ENCODE measurements around the gene TCP1. TPM values are rescaled to one million over a fixed set of nuclear protein-coding genes. Genes with fewer than 3 reads are reported as not detected.
"Not testable (repeated sequence)": the region's sequence is repeated elsewhere in the genome, so short reads cannot be mapped to it uniquely, and the experiment has no call there.

TCP1 gene
- total and polyA plus RNA-seq, 2 donors from 2014 or later = 121 to 130 TPM

- Histone ChIP-seq H3K9ac (ENCODE audit: low read length in 3 of 3) (no peak overlapping the region), H3K4me1 (ENCODE audit: control insufficient read depth in 2 of 3, insufficient read depth in 2 of 3, low read depth in 1 of 3, low read length in 3 of 3) (no peaks in the 10 kb centered on the region), H3K27ac (ENCODE audit: low read depth in 2 of 2, low read length in 2 of 2) (no peak overlapping the region), H3K36me3 (ENCODE audit: control insufficient read depth in 2 of 3, insufficient read depth in 3 of 3, low read length in 3 of 3) (no peaks in the 10 kb centered on the region), H3K27me3 (ENCODE audit: control insufficient read depth, insufficient read depth, low read length) (no peaks in the 10 kb centered on the region), H3K9me3 (ENCODE audit: control insufficient read depth in 2 of 3, insufficient read depth in 1 of 3, low read length in 3 of 3) (no peaks in the 10 kb centered on the region), H3K4me3 (ENCODE audit: low read length in 3 of 3) (no peak overlapping the region)
- no peak for FAIRE-seq
- TF ChIP-seq, protein P1, sequence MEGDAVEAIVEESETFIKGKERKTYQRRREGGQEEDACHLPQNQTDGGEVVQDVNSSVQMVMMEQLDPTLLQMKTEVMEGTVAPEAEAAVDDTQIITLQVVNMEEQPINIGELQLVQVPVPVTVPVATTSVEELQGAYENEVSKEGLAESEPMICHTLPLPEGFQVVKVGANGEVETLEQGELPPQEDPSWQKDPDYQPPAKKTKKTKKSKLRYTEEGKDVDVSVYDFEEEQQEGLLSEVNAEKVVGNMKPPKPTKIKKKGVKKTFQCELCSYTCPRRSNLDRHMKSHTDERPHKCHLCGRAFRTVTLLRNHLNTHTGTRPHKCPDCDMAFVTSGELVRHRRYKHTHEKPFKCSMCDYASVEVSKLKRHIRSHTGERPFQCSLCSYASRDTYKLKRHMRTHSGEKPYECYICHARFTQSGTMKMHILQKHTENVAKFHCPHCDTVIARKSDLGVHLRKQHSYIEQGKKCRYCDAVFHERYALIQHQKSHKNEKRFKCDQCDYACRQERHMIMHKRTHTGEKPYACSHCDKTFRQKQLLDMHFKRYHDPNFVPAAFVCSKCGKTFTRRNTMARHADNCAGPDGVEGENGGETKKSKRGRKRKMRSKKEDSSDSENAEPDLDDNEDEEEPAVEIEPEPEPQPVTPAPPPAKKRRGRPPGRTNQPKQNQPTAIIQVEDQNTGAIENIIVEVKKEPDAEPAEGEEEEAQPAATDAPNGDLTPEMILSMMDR (IDR thresholded peaks at IDR 0.05; ENCODE audit: borderline replicate concordance, extremely low read depth, insufficient read depth) = no peak
- no peak for DNase-seq
- intact Hi-C loops (cut with DNase I) = no loop called here
These were observed 37.7 kb upstream of the TCP1 start for GRCh38 chr6:159826968-159827647.

- FAIRE-seq (no peak), DNase-seq (no peak)
- Histone ChIP-seq H3K4me3 (ENCODE audit: low read length in 3 of 3) (no peak overlapping the region), H3K27me3 (ENCODE audit: control insufficient read depth, insufficient read depth, low read length) (no peaks in the 10 kb centered on the region), H3K9me3 (ENCODE audit: control insufficient read depth in 2 of 3, insufficient read depth in 1 of 3, low read length in 3 of 3) (no peaks in the 10 kb centered on the region), H3K36me3 (ENCODE audit: control insufficient read depth in 2 of 3, insufficient read depth in 3 of 3, low read length in 3 of 3) (no peaks in the 10 kb centered on the region), H3K9ac (ENCODE audit: low read length in 3 of 3) (no peak overlapping the region), H3K27ac (ENCODE audit: low read depth in 2 of 2, low read length in 2 of 2) (no peak overlapping the region), H3K4me1 (ENCODE audit: control insufficient read depth in 2 of 3, insufficient read depth in 2 of 3, low read depth in 1 of 3, low read length in 3 of 3) (no peaks in the 10 kb centered on the region)
- intact Hi-C loops (cut with DNase I) = no loop called here
- TF ChIP-seq, protein P1 (IDR thresholded peaks at IDR 0.05; ENCODE audit: borderline replicate concordance, extremely low read depth, insufficient read depth) = no peak
These were observed 36.6 kb upstream of the TCP1 start for GRCh38 chr6:159826004-159826403.

- H3K27ac ChIP-seq (ENCODE audit: low read depth in 2 of 2, low read length in 2 of 2); H3K27me3 ChIP-seq (ENCODE audit: control insufficient read depth, insufficient read depth, low read length); FAIRE-seq; H3K4me3 ChIP-seq (ENCODE audit: low read length in 3 of 3); H3K9ac ChIP-seq (ENCODE audit: low read length in 3 of 3); intact Hi-C loops (cut with DNase I); H3K36me3 ChIP-seq (ENCODE audit: control insufficient read depth in 2 of 3, insufficient read depth in 3 of 3, low read length in 3 of 3); H3K9me3 ChIP-seq (ENCODE audit: control insufficient read depth in 2 of 3, insufficient read depth in 1 of 3, low read length in 3 of 3); H3K4me1 ChIP-seq (ENCODE audit: control insufficient read depth in 2 of 3, insufficient read depth in 2 of 3, low read depth in 1 of 3, low read length in 3 of 3); DNase-seq: not testable (repeated sequence)
These were observed 35.3 kb upstream of the TCP1 start for GRCh38 chr6:159824690-159825089.

GRCh38 chr6:159823953-159824352 is 34.6 kb upstream of the TCP1 start:
- H3K27me3 ChIP-seq (ENCODE audit: control insufficient read depth, insufficient read depth, low read length) = no peaks in the 10 kb centered on the region
- H3K36me3 ChIP-seq (ENCODE audit: control insufficient read depth in 2 of 3, insufficient read depth in 3 of 3, low read length in 3 of 3) = no peaks in the 10 kb centered on the region
- H3K9me3 ChIP-seq (ENCODE audit: control insufficient read depth in 2 of 3, insufficient read depth in 1 of 3, low read length in 3 of 3) = no peaks in the 10 kb centered on the region
- TF ChIP-seq, protein P1 (IDR thresholded peaks at IDR 0.05; ENCODE audit: borderline replicate concordance, extremely low read depth, insufficient read depth) = no peak
- no peak overlapping the region for H3K27ac ChIP-seq (ENCODE audit: low read depth in 2 of 2, low read length in 2 of 2)
- no peak overlapping the region for H3K9ac ChIP-seq (ENCODE audit: low read length in 3 of 3)
- intact Hi-C loops (cut with DNase I) = no loop called here
- no peak overlapping the region for H3K4me3 ChIP-seq (ENCODE audit: low read length in 3 of 3)
- FAIRE-seq = no peak
- no peaks in the 10 kb centered on the region for H3K4me1 ChIP-seq (ENCODE audit: control insufficient read depth in 2 of 3, insufficient read depth in 2 of 3, low read depth in 1 of 3, low read length in 3 of 3)
- DNase-seq = no peak
